Left lung (tissue), 10 donors: ENCODE results near the gene ARHGAP28. TPM values are rescaled to one million over a fixed set of nuclear protein-coding genes. Genes with fewer than 3 reads are reported as not detected.

Source experiments
- ATAC-seq: fragments of 200-7000 bp; cut with Tn5 transposase; one replicate; pipeline ENCODE4 v1.9.1; 2020; ENCODE audit warnings: moderate library complexity
- DNase-seq, 4 donors: peaks; one replicate each; pipeline ENCODE4 v3.0.0-alpha.2; 2013 to 2020
- H3K27ac ChIP-seq, 2 donors: fragments of 200-600 bp; sonication (generic) in 1 of 2; one replicate each; pipeline versions ENCODE4 v1.5.0 to v1.8.0; 2020 to 2021
- H3K27me3 ChIP-seq, 2 donors: fragments of 200-600 bp; sonication (generic) in 1 of 2; one replicate each; pipeline versions ENCODE4 v1.5.0 to v1.8.0; 2020 to 2021
- H3K36me3 ChIP-seq, 2 donors: fragments of 200-600 bp; sonication (generic) in 1 of 2; one replicate each; pipeline versions ENCODE4 v1.5.0 to v1.8.0; 2020 to 2021
- H3K4me1 ChIP-seq, 2 donors: fragments of 200-600 bp; one replicate each; pipeline ENCODE4 v1.8.0; 2021
- H3K4me3 ChIP-seq, 2 donors: fragments of 200-600 bp; sonication (generic) in 1 of 2; one replicate each; pipeline versions ENCODE4 v1.5.0 to v1.8.0; 2020 to 2021; ENCODE audit warnings: mild to moderate bottlenecking in 1 of 2
- H3K9me3 ChIP-seq, 2 donors: fragments of 200-600 bp; sonication (generic) in 1 of 2; one replicate each; pipeline versions ENCODE4 v1.5.0 to v1.8.0; 2020 to 2021
- intact Hi-C, 2 donors: fragments of 100-400 bp; cut with DNase I; formaldehyde crosslinking; loops; one replicate each; pipeline versions ENCODE4 v1.11.2 to v1.14.2; 2022
- polyA plus RNA-seq, 6 donors: library from polyadenylated mRNA; unstranded; fragments of 120-200 nt; gene quantifications; one replicate each; pipeline ENCODE4 v1.2.1, GENCODE V29; 2013; ENCODE audit not compliant: insufficient read length in 6 of 6
- total RNA-seq, 2 donors: library from RNA; stranded (reverse); fragmentation: NEBNext Ultra II Directional; extraction: Animal tissue kit (Norgen Biotek cat#: 25700); gene quantifications; one replicate each; pipeline ENCODE4 v1.2.1, GENCODE V29; 2021
- TF ChIP-seq, protein P1 (sequence below), 2 donors: fragments of 200-600 bp; sonication (generic) in 1 of 2; IDR thresholded peaks; one replicate each; pipeline versions ENCODE4 v1.5.0 to v1.8.0; 2021; ENCODE audit warnings: antibody characterized with exemption in 2 of 2
- donor health status: DM: no; HTN: yes; CAD: no.
- donor health status: DM: no; HTN: no; CAD: no.

Gene ARHGAP28
- total and polyA plus RNA-seq, 8 donors: 16.6 to 262 (median 208) TPM

GRCh38 chr18:6792391-6792790, 62.9 kb downstream of the ARHGAP28 start:
- Histone ChIP-seq H3K9me3 (no peaks in the 10 kb centered on the region), H3K27ac (no peak overlapping the region), H3K4me1 (no peaks in the 10 kb centered on the region), H3K4me3 (no peak overlapping the region), H3K36me3 (no peaks in the 10 kb centered on the region), H3K27me3 (no peaks in the 10 kb centered on the region)
- ATAC-seq (no peak), DNase-seq (no peak)
- TF ChIP-seq, protein P1, sequence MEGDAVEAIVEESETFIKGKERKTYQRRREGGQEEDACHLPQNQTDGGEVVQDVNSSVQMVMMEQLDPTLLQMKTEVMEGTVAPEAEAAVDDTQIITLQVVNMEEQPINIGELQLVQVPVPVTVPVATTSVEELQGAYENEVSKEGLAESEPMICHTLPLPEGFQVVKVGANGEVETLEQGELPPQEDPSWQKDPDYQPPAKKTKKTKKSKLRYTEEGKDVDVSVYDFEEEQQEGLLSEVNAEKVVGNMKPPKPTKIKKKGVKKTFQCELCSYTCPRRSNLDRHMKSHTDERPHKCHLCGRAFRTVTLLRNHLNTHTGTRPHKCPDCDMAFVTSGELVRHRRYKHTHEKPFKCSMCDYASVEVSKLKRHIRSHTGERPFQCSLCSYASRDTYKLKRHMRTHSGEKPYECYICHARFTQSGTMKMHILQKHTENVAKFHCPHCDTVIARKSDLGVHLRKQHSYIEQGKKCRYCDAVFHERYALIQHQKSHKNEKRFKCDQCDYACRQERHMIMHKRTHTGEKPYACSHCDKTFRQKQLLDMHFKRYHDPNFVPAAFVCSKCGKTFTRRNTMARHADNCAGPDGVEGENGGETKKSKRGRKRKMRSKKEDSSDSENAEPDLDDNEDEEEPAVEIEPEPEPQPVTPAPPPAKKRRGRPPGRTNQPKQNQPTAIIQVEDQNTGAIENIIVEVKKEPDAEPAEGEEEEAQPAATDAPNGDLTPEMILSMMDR (IDR thresholded peaks at IDR 0.05): no peak
- intact Hi-C loops: no loop called here

DNA sequence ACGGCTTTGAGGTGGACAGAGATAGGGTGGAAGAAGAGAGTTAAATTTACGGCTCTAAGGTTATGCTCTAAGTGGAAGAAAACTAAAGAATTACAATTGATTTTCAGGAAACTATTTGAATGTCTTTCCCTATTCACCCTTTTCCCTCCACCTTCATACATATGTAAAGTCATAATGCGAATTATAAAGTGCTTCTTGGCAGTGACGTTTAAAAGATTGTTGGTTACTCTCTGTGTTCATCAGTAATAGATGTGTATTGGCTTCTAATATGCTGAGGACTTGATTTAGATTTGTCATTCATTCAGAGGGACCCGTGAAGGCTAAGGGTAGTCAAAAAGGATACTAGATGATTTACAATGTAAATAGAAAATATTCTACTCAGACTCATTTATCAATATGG, 63.9 kb downstream of the ARHGAP28 start:
- ATAC-seq (no peak), DNase-seq (no peak)
- H3K27ac ChIP-seq: no peak overlapping the region
- H3K4me1 ChIP-seq: no peaks in the 10 kb centered on the region
- TF ChIP-seq, protein P1 (IDR thresholded peaks at IDR 0.05): no peak
- H3K36me3 ChIP-seq: no peaks in the 10 kb centered on the region
- no peak overlapping the region for H3K4me3 ChIP-seq
- no peaks in the 10 kb centered on the region for H3K27me3 ChIP-seq
- H3K9me3 ChIP-seq: no peaks in the 10 kb centered on the region
- intact Hi-C loops: no loop called here

DNA sequence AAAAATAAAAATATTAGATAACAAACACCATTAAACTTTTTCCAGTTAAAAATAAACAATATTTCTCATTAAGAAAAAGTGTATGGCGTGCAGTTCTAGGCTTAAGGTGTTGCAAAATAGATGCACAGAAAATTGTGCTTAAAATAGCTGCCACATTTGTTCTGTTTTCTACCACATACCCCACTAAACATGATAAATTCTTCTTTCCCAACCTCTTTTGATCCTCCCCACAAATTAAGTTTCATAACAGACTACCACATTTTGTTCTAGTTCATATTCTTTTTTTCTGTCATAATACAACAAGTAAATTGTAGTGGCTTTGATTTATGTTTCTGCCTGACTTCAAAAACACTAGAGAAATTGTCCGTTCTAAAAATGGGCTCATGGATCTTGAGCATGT, 64.5 kb downstream of the ARHGAP28 start:
- H3K27me3 ChIP-seq: no peaks in the 10 kb centered on the region
- TF ChIP-seq, protein P1 (IDR thresholded peaks at IDR 0.05): no peak
- no peaks in the 10 kb centered on the region for H3K9me3 ChIP-seq
- no peak overlapping the region for H3K27ac ChIP-seq
- no peaks in the 10 kb centered on the region for H3K36me3 ChIP-seq
- DNase-seq: no peak
- intact Hi-C loops: no loop called here
- H3K4me3 ChIP-seq: no peak overlapping the region
- no peaks in the 10 kb centered on the region for H3K4me1 ChIP-seq
- no peak for ATAC-seq

GRCh38 chr18:6795307-6795706, 65.8 kb downstream of the ARHGAP28 start:
- H3K4me1 ChIP-seq: no peaks in the 10 kb centered on the region
- ATAC-seq (no peak), DNase-seq (peak in 2 of 4 donors; percentile 51 to 80)
- TF ChIP-seq, protein P1 (IDR thresholded peaks at IDR 0.05): no peak
- no peak overlapping the region for H3K27ac ChIP-seq
- no peaks in the 10 kb centered on the region for H3K9me3 ChIP-seq
- no peaks in the 10 kb centered on the region for H3K36me3 ChIP-seq
- no peaks in the 10 kb centered on the region for H3K27me3 ChIP-seq
- no peak overlapping the region for H3K4me3 ChIP-seq
- intact Hi-C loops: no loop called here

DNA sequence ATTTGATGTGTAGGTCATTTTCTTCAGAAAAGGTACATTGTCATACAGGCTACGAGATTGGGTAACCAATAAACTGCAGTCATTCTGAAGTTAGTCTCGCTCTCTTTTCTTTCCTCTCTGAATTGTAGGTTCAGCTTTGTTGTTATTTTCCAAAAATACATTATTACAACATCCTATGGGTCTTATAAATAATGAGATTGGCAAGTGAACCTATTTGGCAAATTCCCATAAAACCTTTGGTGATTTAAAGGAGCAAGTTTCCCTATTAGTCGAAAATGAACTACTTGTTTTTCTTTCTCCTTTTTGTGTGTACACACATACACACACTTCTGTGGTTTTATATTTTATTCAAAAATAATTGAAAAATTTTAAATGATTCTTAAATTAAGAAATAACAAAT, 67.0 kb downstream of the ARHGAP28 start:
- Histone ChIP-seq H3K9me3 (no peaks in the 10 kb centered on the region), H3K4me3 (no peak overlapping the region), H3K27me3 (no peaks in the 10 kb centered on the region), H3K36me3 (no peaks in the 10 kb centered on the region), H3K27ac (no peak overlapping the region), H3K4me1 (no peaks in the 10 kb centered on the region)
- TF ChIP-seq, protein P1 (IDR thresholded peaks at IDR 0.05): no peak
- ATAC-seq (no peak), DNase-seq (no peak)
- intact Hi-C loops: no loop called here
